DND-41 (cell line): ENCODE measurements around the gene SCAF8.

ENCODE experiments used
- ATAC-seq: fragments of 200-7000 bp; cut with Tn5 transposase; 3 replicates; pipeline ENCODE4 v1.9.1; 2021; ENCODE audit warnings: low read depth; ENCODE audit not compliant: insufficient read depth
- DNase-seq: peaks from one replicate; pipeline ENCODE4 v3.0.0-alpha.2; 2020
- H2AFZ ChIP-seq: 2 replicates; pipeline ENCODE4 v1.6.0; 2012; ENCODE audit warnings: low read depth, low read length
- H3K27ac ChIP-seq: 2 replicates; pipeline ENCODE4 v1.5.1; 2012; ENCODE audit warnings: low read length, inconsistent platforms
- H3K27me3 ChIP-seq: fragments of 200-600 bp; sonication (generic); 2 replicates; pipeline ENCODE4 v1.6.0; 2012; ENCODE audit warnings: low read length, mild to moderate bottlenecking, inconsistent platforms; ENCODE audit not compliant: insufficient read depth, poor library complexity
- H3K36me3 ChIP-seq: 2 replicates; pipeline ENCODE4 v1.5.1; 2012; ENCODE audit warnings: low read length, inconsistent platforms; ENCODE audit not compliant: insufficient read depth
- H3K4me1 ChIP-seq: 2 replicates; pipeline ENCODE4 v1.5.1; 2012; ENCODE audit warnings: mild to moderate bottlenecking, low read length; ENCODE audit not compliant: insufficient read depth
- H3K4me2 ChIP-seq: 2 replicates; pipeline ENCODE4 v1.6.0; 2012; ENCODE audit warnings: mild to moderate bottlenecking, moderate library complexity, low read length, inconsistent platforms; ENCODE audit not compliant: insufficient read depth
- H3K4me3 ChIP-seq, 2 experiments: fragments of 200-600 bp in 1 of 2; shearing (Covaris generic) in 1 of 2; 2 replicates each; pipeline ENCODE4 v1.5.1; 2012 to 2016; ENCODE audit warnings: inconsistent platforms in 2 of 2, low read length in 2 of 2, mild to moderate bottlenecking in 2 of 2, low read depth in 1 of 2, moderate library complexity in 1 of 2
- H3K79me2 ChIP-seq: 2 replicates; pipeline ENCODE4 v1.6.0; 2012; ENCODE audit warnings: low read length, inconsistent platforms; ENCODE audit not compliant: insufficient read depth
- H3K9ac ChIP-seq: 2 replicates; pipeline ENCODE4 v1.6.0; 2012; ENCODE audit warnings: low read depth, mild to moderate bottlenecking, inconsistent platforms, low read length, moderate library complexity
- H3K9me3 ChIP-seq: 2 replicates; pipeline ENCODE4 v1.5.1; 2012; ENCODE audit warnings: low read length, moderate library complexity, mild to moderate bottlenecking, inconsistent platforms; ENCODE audit not compliant: insufficient read depth, severe bottlenecking
- H4K20me1 ChIP-seq: 2 replicates; pipeline ENCODE4 v1.6.0; 2012; ENCODE audit warnings: low read length; ENCODE audit not compliant: insufficient read depth
- EZH2 ChIP-seq: IDR thresholded peaks from 3 replicates; pipeline ENCODE4 v1.6.1; 2012; ENCODE audit warnings: borderline replicate concordance, low read depth, mild to moderate bottlenecking, moderate library complexity, low read length, inconsistent platforms; ENCODE audit not compliant: severe bottlenecking
- TF ChIP-seq, protein P1 (sequence below): IDR thresholded peaks from 2 replicates; pipeline ENCODE4 v1.5.1; 2012; ENCODE audit warnings: borderline replicate concordance, low read length, moderate library complexity, mild to moderate bottlenecking; ENCODE audit not compliant: poor library complexity, severe bottlenecking; ENCODE audit errors: extremely low read depth

The SCAF8 gene

DNA sequence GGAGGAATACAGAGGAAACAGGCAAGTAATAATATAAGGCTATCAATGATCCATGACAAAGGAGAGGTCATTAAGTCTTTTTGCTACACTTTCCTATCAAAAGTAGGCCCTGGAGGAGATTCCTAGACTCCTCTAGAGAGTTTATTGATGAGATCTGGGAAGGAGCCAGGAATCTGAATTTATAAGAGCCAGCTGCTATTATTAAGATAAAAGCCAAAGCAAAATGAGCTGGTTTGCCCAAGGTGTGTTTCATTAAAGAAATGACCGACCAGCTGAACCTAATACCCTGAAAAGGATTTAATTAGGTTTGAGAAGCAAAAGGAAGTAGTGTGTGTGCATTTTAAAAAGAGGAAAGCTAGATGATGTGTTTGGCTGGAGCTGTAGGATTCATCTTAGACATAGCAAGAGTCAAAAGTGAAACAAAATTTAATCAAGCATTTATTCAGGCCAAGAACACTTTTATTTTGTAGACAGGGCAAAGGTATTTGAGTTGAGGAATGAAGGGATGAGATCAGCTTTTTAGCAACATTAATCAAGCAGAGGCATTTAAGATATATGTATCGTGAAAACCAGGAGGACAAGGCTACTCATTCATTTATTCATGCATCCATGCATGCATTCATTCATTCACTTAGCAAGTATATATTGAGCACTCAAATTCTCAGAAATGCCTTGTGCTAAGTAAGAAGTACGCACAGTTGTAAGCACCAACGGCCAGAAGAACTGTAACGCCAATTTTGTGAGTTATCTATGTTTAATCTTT, 43.5 kb upstream of the SCAF8 start:
- H3K4me1 ChIP-seq, result no peaks in the 10 kb centered on the region
- H3K79me2 ChIP-seq, result no peaks in the 10 kb centered on the region
- no peaks in the 10 kb centered on the region for H3K36me3 ChIP-seq
- H3K4me3 ChIP-seq, result no peak overlapping the region
- no peak overlapping the region for H3K27ac ChIP-seq
- ATAC-seq (no peak), DNase-seq (no peak)
- no peak overlapping the region for H2AFZ ChIP-seq
- no peaks in the 10 kb centered on the region for H4K20me1 ChIP-seq
- H3K4me2 ChIP-seq, result no peak overlapping the region
- H3K9ac ChIP-seq, result no peak overlapping the region
- H3K9me3 ChIP-seq, result no peaks in the 10 kb centered on the region
- no peaks in the 10 kb centered on the region for H3K27me3 ChIP-seq
- TF ChIP-seq, protein P1, sequence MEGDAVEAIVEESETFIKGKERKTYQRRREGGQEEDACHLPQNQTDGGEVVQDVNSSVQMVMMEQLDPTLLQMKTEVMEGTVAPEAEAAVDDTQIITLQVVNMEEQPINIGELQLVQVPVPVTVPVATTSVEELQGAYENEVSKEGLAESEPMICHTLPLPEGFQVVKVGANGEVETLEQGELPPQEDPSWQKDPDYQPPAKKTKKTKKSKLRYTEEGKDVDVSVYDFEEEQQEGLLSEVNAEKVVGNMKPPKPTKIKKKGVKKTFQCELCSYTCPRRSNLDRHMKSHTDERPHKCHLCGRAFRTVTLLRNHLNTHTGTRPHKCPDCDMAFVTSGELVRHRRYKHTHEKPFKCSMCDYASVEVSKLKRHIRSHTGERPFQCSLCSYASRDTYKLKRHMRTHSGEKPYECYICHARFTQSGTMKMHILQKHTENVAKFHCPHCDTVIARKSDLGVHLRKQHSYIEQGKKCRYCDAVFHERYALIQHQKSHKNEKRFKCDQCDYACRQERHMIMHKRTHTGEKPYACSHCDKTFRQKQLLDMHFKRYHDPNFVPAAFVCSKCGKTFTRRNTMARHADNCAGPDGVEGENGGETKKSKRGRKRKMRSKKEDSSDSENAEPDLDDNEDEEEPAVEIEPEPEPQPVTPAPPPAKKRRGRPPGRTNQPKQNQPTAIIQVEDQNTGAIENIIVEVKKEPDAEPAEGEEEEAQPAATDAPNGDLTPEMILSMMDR, result no peak
- TF ChIP-seq EZH2, result no peak

DNA sequence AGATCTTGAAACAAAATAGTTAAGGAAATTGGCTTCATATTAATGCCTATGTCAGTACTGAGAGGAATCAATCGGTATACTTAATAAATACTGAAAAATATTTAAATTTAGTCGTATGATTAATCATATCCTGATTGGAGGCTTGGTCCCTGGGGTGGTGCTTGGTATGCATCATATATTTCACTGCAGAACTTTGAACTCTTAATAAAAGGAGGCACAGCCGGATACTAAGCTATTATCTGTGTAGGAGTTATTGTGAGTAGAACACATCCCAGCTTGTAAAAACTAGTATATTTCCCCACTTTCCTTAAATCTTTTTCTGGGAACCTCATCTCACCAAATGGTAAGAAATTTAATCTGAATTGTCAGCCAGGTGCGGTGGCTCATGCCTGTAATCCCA, 42.4 kb upstream of the SCAF8 start:
- Histone ChIP-seq H3K27ac (no peak overlapping the region), H3K4me2 (no peak overlapping the region), H3K79me2 (no peaks in the 10 kb centered on the region), H3K27me3 (no peaks in the 10 kb centered on the region), H4K20me1 (no peaks in the 10 kb centered on the region), H3K9me3 (no peaks in the 10 kb centered on the region), H2AFZ (no peak overlapping the region), H3K4me3 (no peak overlapping the region), H3K9ac (no peak overlapping the region), H3K4me1 (no peaks in the 10 kb centered on the region), H3K36me3 (no peaks in the 10 kb centered on the region)
- DNase-seq (no peak), ATAC-seq (no peak)
- TF ChIP-seq EZH2, result no peak
- TF ChIP-seq, protein P1, result no peak

DNA sequence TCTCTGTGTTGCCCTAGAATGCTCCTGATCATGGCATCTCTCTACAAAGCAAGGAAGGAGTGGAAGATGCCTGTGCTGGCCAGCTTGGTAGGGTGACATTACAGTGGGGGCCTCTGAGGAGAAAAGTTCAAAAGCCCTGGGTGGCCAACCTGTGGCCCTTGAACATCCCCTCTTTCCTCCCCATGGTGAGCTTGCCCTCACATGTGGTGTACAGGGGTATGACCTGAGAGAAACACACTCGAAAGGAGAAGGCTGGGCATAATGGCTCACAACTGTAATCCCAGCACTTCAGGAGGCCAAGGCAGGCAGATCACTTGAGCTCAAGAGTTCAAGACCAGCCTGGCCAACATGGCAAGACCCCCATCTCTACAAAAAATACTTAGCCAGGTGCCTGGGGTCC, 36.6 kb upstream of the SCAF8 start:
- Histone ChIP-seq H3K27ac (no peak overlapping the region), H3K36me3 (no peaks in the 10 kb centered on the region), H3K4me2 (no peak overlapping the region), H3K9ac (no peak overlapping the region), H4K20me1 (no peaks in the 10 kb centered on the region), H3K27me3 (no peaks in the 10 kb centered on the region), H2AFZ (no peak overlapping the region), H3K79me2 (no peaks in the 10 kb centered on the region), H3K9me3 (no peaks in the 10 kb centered on the region), H3K4me3 (no peak overlapping the region), H3K4me1 (no peaks in the 10 kb centered on the region)
- no peak for DNase-seq
- TF ChIP-seq, protein P1, result no peak
- TF ChIP-seq EZH2, result no peak
- no peak for ATAC-seq
